ENCODE data around the gene QDPR. TPM values are rescaled to one million over a fixed set of nuclear protein-coding genes. Genes with fewer than 3 reads are reported as not detected.

QDPR gene
- total RNA-seq, 1 experiment from 2014 or later, result 39.2 TPM

GRCh38 chr4:17504081-17504480, 7.8 kb downstream of the QDPR start:
- Mint-ChIP-seq H3K4me1 (ENCODE audit: insufficient read depth, unreplicated experiment) (no peaks in the 10 kb centered on the region), H3K4me3 (ENCODE audit: unreplicated experiment) (no peak overlapping the region), H3K9me3 (ENCODE audit: unreplicated experiment) (no peaks in the 10 kb centered on the region), H3K36me3 (ENCODE audit: insufficient read depth, unreplicated experiment) (peaks cover 86% of the 10 kb centered on the region), H3K27ac (ENCODE audit: low read depth, unreplicated experiment) (no peak overlapping the region), H3K27me3 (ENCODE audit: insufficient read depth, unreplicated experiment) (no peaks in the 10 kb centered on the region)
- TF ChIP-seq, protein P1, sequence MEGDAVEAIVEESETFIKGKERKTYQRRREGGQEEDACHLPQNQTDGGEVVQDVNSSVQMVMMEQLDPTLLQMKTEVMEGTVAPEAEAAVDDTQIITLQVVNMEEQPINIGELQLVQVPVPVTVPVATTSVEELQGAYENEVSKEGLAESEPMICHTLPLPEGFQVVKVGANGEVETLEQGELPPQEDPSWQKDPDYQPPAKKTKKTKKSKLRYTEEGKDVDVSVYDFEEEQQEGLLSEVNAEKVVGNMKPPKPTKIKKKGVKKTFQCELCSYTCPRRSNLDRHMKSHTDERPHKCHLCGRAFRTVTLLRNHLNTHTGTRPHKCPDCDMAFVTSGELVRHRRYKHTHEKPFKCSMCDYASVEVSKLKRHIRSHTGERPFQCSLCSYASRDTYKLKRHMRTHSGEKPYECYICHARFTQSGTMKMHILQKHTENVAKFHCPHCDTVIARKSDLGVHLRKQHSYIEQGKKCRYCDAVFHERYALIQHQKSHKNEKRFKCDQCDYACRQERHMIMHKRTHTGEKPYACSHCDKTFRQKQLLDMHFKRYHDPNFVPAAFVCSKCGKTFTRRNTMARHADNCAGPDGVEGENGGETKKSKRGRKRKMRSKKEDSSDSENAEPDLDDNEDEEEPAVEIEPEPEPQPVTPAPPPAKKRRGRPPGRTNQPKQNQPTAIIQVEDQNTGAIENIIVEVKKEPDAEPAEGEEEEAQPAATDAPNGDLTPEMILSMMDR (IDR thresholded peaks at IDR 0.05; ENCODE audit: unreplicated experiment), result no peak
- DNase-seq (ENCODE audit: unreplicated experiment), result no peak
- CTCF ChIA-PET, result interaction anchor here (0.6 to 1.1 kb wide), 4 partner anchors 11 to 601 kb away, joined by 3 to 6 read pairs (median 3); no protein-coding TSS in a partner anchor
- intact Hi-C loops (cut with micrococcal nuclease), result no loop called here
- POLR2A ChIA-PET, result interaction anchor here (1.7 kb wide), 1 partner anchor 9 kb away, joined by 5 read pairs; no protein-coding TSS in a partner anchor
- BruUV-seq (replicated peaks), result no TSS peak

DNA sequence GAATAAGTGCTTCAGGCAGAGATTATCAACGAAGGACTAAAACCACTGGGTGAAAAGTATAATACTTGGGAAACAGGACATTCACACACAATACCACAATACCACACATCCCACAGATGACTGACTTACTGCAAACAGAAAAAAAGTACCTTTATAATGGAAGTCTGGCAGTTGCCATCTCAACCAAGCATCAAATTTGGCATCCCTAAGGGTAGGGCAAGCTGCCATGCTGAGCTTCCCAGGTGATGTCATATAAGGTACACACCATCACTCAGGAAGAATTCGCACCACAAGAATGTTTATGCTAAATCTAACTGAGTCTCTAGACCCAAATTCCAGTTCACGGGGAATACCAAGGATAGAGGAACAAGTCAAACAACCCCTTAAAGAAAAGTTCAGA, 9.1 kb downstream of the QDPR start:
- no peaks in the 10 kb centered on the region for H3K27me3 Mint-ChIP-seq (ENCODE audit: insufficient read depth, unreplicated experiment)
- no peaks in the 10 kb centered on the region for H3K9me3 Mint-ChIP-seq (ENCODE audit: unreplicated experiment)
- ChIA-PET CTCF (interaction anchor here (0.9 kb wide), 1 partner anchor 10 kb away, joined by 3 read pairs; no protein-coding TSS in a partner anchor), POLR2A (interaction anchor here (0.8 to 1.4 kb wide), 2 partner anchors 10 kb away, joined by 3 to 4 read pairs; no protein-coding TSS in a partner anchor)
- no TSS peak for BruUV-seq (replicated peaks)
- no peak overlapping the region for H3K4me3 Mint-ChIP-seq (ENCODE audit: unreplicated experiment)
- no peaks in the 10 kb centered on the region for H3K4me1 Mint-ChIP-seq (ENCODE audit: insufficient read depth, unreplicated experiment)
- H3K36me3 Mint-ChIP-seq (ENCODE audit: insufficient read depth, unreplicated experiment), result peaks cover 87% of the 10 kb centered on the region
- H3K27ac Mint-ChIP-seq (ENCODE audit: low read depth, unreplicated experiment), result no peak overlapping the region
- peak; percentile 3 for DNase-seq (ENCODE audit: unreplicated experiment)
- intact Hi-C loops (cut with micrococcal nuclease), result no loop called here
- TF ChIP-seq, protein P1 (IDR thresholded peaks at IDR 0.05; ENCODE audit: unreplicated experiment), result no peak

GRCh38 chr4:17500574-17500973, 11.3 kb downstream of the QDPR start:
- Mint-ChIP-seq H3K36me3 (ENCODE audit: insufficient read depth, unreplicated experiment) (peaks cover 88% of the 10 kb centered on the region), H3K4me3 (ENCODE audit: unreplicated experiment) (no peak overlapping the region), H3K9me3 (ENCODE audit: unreplicated experiment) (no peaks in the 10 kb centered on the region), H3K27ac (ENCODE audit: low read depth, unreplicated experiment) (no peak overlapping the region), H3K4me1 (ENCODE audit: insufficient read depth, unreplicated experiment) (no peaks in the 10 kb centered on the region), H3K27me3 (ENCODE audit: insufficient read depth, unreplicated experiment) (no peaks in the 10 kb centered on the region)
- CTCF ChIA-PET, result no interaction called here
- no peak for DNase-seq (ENCODE audit: unreplicated experiment)
- TF ChIP-seq, protein P1 (IDR thresholded peaks at IDR 0.05; ENCODE audit: unreplicated experiment), result no peak
- POLR2A ChIA-PET, result no interaction called here
- no TSS peak for BruUV-seq (replicated peaks)
- intact Hi-C loops (cut with micrococcal nuclease), result no loop called here

DNA sequence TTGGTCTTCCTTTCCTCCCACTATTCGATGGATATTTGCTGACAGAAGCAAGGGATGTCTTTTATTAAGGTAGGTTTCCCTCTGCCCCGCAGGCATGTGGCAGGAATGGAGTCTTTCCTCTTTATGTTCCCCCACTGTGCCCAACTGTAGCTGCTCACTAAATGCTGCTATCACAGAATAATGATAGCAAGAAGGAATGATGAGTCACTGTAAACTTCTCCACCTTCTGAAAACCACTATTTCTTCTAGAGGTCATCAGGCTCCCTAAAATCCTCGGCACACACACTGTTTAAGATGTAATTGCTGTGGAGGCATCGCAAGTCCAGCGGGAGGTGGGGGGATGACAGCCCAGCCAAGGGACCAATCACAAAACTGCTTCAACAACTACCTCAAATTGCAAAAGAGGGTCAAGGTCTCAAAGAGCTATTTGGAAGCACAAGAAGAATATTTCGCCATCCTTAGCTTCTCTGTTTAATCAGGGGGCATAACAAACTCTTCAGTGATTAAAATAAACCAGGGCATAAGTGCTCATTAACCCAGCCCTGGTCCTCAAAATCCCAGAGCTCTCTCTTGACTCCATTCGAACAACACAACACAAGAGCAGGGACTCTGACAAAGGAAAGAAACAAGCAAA, 13.9 kb downstream of the QDPR start:
- Mint-ChIP-seq H3K9me3 (ENCODE audit: unreplicated experiment) (no peaks in the 10 kb centered on the region), H3K27me3 (ENCODE audit: insufficient read depth, unreplicated experiment) (no peaks in the 10 kb centered on the region), H3K4me3 (ENCODE audit: unreplicated experiment) (no peak overlapping the region), H3K4me1 (ENCODE audit: insufficient read depth, unreplicated experiment) (peaks cover 9% of the 10 kb centered on the region), H3K36me3 (ENCODE audit: insufficient read depth, unreplicated experiment) (peaks cover 75% of the 10 kb centered on the region), H3K27ac (ENCODE audit: low read depth, unreplicated experiment) (no peak overlapping the region)
- BruUV-seq (replicated peaks), result no TSS peak
- no peak for DNase-seq (ENCODE audit: unreplicated experiment)
- intact Hi-C loops (cut with micrococcal nuclease), result no loop called here
- TF ChIP-seq, protein P1 (IDR thresholded peaks at IDR 0.05; ENCODE audit: unreplicated experiment), result no peak
- CTCF ChIA-PET, result no interaction called here
- POLR2A ChIA-PET, result interaction anchor here (1.1 kb wide), 1 partner anchor 117 kb away, joined by 3 read pairs; no protein-coding TSS in a partner anchor
